Measurements from ENCODE around the gene MYO1B.

Gene MYO1B

GRCh38 chr2:191357678-191358077, 112.5 kb downstream of the MYO1B start:
- no peak for TF ChIP-seq CTCF (conservative IDR thresholded peaks at IDR 0.05)
- no peak for TF ChIP-seq ZFX (IDR thresholded peaks at IDR 0.05)
- no peak overlapping the region for H3K27ac ChIP-seq

GRCh38 chr2:191358325-191359025, 113.3 kb downstream of the MYO1B start:
- TF ChIP-seq CTCF (conservative IDR thresholded peaks at IDR 0.05) (no peak), ZFX (IDR thresholded peaks at IDR 0.05) (no peak)
- peak overlapping the region; percentile 69 for H3K27ac ChIP-seq

GRCh38 chr2:191359133-191359532, 113.9 kb downstream of the MYO1B start:
- no peak overlapping the region for H3K27ac ChIP-seq
- TF ChIP-seq CTCF (conservative IDR thresholded peaks at IDR 0.05) (no peak), ZFX (IDR thresholded peaks at IDR 0.05) (no peak)

GRCh38 chr2:191360918-191361317, 115.7 kb downstream of the MYO1B start:
- TF ChIP-seq CTCF (conservative IDR thresholded peaks at IDR 0.05), result no peak
- no peak for TF ChIP-seq ZFX (IDR thresholded peaks at IDR 0.05)
- H3K27ac ChIP-seq, result no peak overlapping the region

GRCh38 chr2:191362841-191363240, 117.6 kb downstream of the MYO1B start:
- no peak overlapping the region for H3K27ac ChIP-seq
- TF ChIP-seq ZFX (IDR thresholded peaks at IDR 0.05) (no peak), CTCF (conservative IDR thresholded peaks at IDR 0.05) (no peak)

GRCh38 chr2:191363267-191363666, 118.1 kb downstream of the MYO1B start:
- H3K27ac ChIP-seq, result no peak overlapping the region
- no peak for TF ChIP-seq ZFX (IDR thresholded peaks at IDR 0.05)
- no peak for TF ChIP-seq CTCF (conservative IDR thresholded peaks at IDR 0.05)

- TF ChIP-seq ZFX (IDR thresholded peaks at IDR 0.05) (no peak), CTCF (conservative IDR thresholded peaks at IDR 0.05) (no peak)
- no peak overlapping the region for H3K27ac ChIP-seq
Observed at GRCh38 chr2:191365089-191365488, 119.9 kb downstream of the MYO1B start.
